Parathyroid adenoma (tissue), 2 donors: ENCODE results near the gene ZC3H14.

Experiments used
- H2AFZ ChIP-seq: fragments of 300-600 bp; sonication (generic); one replicate; pipeline ENCODE4 v1.7.0; 2017; ENCODE audit warnings: antibody characterized with exemption, mild to moderate bottlenecking
- H3K27ac ChIP-seq: fragments of 300-600 bp; sonication (generic); one replicate; pipeline ENCODE4 v1.7.0; 2017
- H3K27me3 ChIP-seq: fragments of 300-600 bp; sonication (generic); one replicate; pipeline ENCODE4 v1.7.0; 2017; ENCODE audit warnings: low read length; ENCODE audit not compliant: control insufficient read depth, insufficient read depth
- H3K36me3 ChIP-seq: fragments of 300-600 bp; sonication (generic); one replicate; pipeline ENCODE4 v1.7.0; 2017; ENCODE audit warnings: low read length; ENCODE audit not compliant: control insufficient read depth, insufficient read depth
- H3K4me1 ChIP-seq: fragments of 300-600 bp; sonication (generic); one replicate; pipeline ENCODE4 v1.7.0; 2017; ENCODE audit warnings: control low read depth
- H3K4me2 ChIP-seq: fragments of 300-600 bp; sonication (generic); one replicate; pipeline ENCODE4 v1.7.0; 2017; ENCODE audit warnings: low read length
- H3K4me3 ChIP-seq: fragments of 300-600 bp; sonication (generic); one replicate; pipeline ENCODE4 v1.7.0; 2017; ENCODE audit warnings: low read depth, low read length
- H3K79me2 ChIP-seq: fragments of 300-600 bp; sonication (generic); one replicate; pipeline ENCODE4 v1.7.0; 2017; ENCODE audit warnings: control low read depth
- H3K9ac ChIP-seq: fragments of 300-600 bp; sonication (generic); one replicate; pipeline ENCODE4 v1.7.0; 2017; ENCODE audit warnings: mild to moderate bottlenecking
- H3K9me3 ChIP-seq: fragments of 300-600 bp; sonication (generic); one replicate; pipeline ENCODE4 v1.7.0; 2017; ENCODE audit warnings: low read length; ENCODE audit not compliant: control insufficient read depth
- CTCF ChIP-seq: fragments of 300-600 bp; sonication (generic); IDR thresholded peaks from one replicate; pipeline ENCODE4 v1.7.0; 2017; ENCODE audit warnings: antibody characterized with exemption, mild to moderate bottlenecking
- donor health status: primary hyperparathyroidism.

The ZC3H14 gene

GRCh38 chr14:88588081-88588480 is 25.2 kb downstream of the ZC3H14 start:
- no peak overlapping the region for H2AFZ ChIP-seq

DNA sequence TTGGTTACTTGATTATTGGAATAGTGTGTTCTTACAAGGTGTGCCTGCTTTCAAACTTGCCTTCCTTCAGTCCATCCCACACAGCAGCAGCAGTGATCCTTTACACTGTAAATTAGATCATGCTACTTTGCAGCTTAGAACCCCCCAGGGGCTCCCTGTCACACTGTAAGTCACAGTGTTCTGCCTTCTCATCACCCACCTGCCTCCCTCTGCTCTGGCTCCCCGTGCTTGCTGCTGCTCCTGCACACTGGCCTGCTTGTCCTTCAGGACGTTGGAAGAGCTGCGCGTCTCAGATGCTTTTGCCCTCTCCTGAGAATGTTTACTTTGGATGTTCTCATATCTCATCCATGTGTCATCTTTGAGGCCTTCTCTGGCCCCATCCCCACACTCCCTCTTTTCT is 27.3 kb downstream of the ZC3H14 start:
- no peak for TF ChIP-seq CTCF
- Histone ChIP-seq H3K4me3 (no peak overlapping the region), H3K9ac (no peak overlapping the region), H3K4me2 (no peak overlapping the region), H3K79me2 (peaks cover 7% of the 10 kb centered on the region), H2AFZ (no peak overlapping the region), H3K27ac (no peak overlapping the region), H3K9me3 (no peaks in the 10 kb centered on the region), H3K4me1 (no peaks in the 10 kb centered on the region), H3K27me3 (no peaks in the 10 kb centered on the region), H3K36me3 (no peaks in the 10 kb centered on the region)

More at GRCh38 chr14:88588081-88588480, 25.2 kb downstream of the ZC3H14 start:
- TF ChIP-seq CTCF, result no peak
- H3K27me3 ChIP-seq, result no peaks in the 10 kb centered on the region
- peaks cover 7% of the 10 kb centered on the region for H3K79me2 ChIP-seq
- H3K4me2 ChIP-seq, result no peak overlapping the region
- no peaks in the 10 kb centered on the region for H3K36me3 ChIP-seq
- no peak overlapping the region for H3K27ac ChIP-seq
- no peaks in the 10 kb centered on the region for H3K4me1 ChIP-seq
- H3K9me3 ChIP-seq, result no peaks in the 10 kb centered on the region
- no peak overlapping the region for H3K9ac ChIP-seq
- no peak overlapping the region for H3K4me3 ChIP-seq

GRCh38 chr14:88592031-88592430 is 29.2 kb downstream of the ZC3H14 start:
- Histone ChIP-seq H3K79me2 (peaks cover 15% of the 10 kb centered on the region), H3K36me3 (no peaks in the 10 kb centered on the region), H2AFZ (no peak overlapping the region), H3K9ac (no peak overlapping the region), H3K9me3 (no peaks in the 10 kb centered on the region), H3K4me1 (no peaks in the 10 kb centered on the region), H3K27me3 (no peaks in the 10 kb centered on the region), H3K4me2 (no peak overlapping the region), H3K4me3 (no peak overlapping the region), H3K27ac (no peak overlapping the region)
- TF ChIP-seq CTCF, result no peak

DNA sequence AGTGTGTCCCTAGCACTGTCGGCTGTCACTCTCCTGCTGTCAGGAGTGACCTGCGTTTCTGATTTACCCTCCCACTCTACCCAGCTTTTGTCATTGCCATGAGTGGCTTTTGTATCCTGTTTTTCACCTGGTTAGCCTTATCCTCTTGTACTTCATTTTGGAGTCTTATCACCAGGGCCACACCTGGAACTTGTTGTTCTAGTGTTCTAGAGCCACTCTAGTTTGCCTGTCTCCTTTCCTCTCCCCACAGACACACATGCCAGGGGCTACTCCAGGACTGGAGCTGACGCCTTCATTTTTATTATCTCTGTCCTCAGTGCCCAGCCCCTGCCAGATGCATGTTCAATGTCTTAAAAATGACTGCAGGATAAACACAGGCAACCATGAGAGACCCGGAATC is 34.2 kb downstream of the ZC3H14 start:
- Histone ChIP-seq H3K79me2 (peaks cover 20% of the 10 kb centered on the region), H3K4me2 (no peak overlapping the region), H3K36me3 (no peaks in the 10 kb centered on the region), H3K9ac (no peak overlapping the region), H3K4me3 (no peak overlapping the region), H3K9me3 (no peaks in the 10 kb centered on the region), H3K27me3 (no peaks in the 10 kb centered on the region), H2AFZ (no peak overlapping the region), H3K4me1 (no peaks in the 10 kb centered on the region), H3K27ac (no peak overlapping the region)
- no peak for TF ChIP-seq CTCF

- Histone ChIP-seq H2AFZ (no peak overlapping the region), H3K79me2 (peaks cover 20% of the 10 kb centered on the region), H3K36me3 (no peaks in the 10 kb centered on the region), H3K9ac (no peak overlapping the region), H3K27ac (no peak overlapping the region), H3K4me1 (no peaks in the 10 kb centered on the region), H3K4me3 (no peak overlapping the region), H3K4me2 (no peak overlapping the region), H3K27me3 (no peaks in the 10 kb centered on the region), H3K9me3 (no peaks in the 10 kb centered on the region)
- no peak for TF ChIP-seq CTCF
Observed at GRCh38 chr14:88597601-88598000, 34.8 kb downstream of the ZC3H14 start.
